T-cell (primary cell): ENCODE results near the gene WDR7. TPM values are rescaled to one million over a fixed set of nuclear protein-coding genes. Genes with fewer than 3 reads are reported as not detected.

Experiments used
- ATAC-seq, 4 experiments: fragments of 200-7000 bp in 3 of 4; fragments of 150-1000 bp in 1 of 4; cut with Tn5 transposase; replicated peaks in 1 of 4; 1 replicate in 3 of 4; 2 replicates in 1 of 4; pipeline ENCODE4 v1.10.0; 2021; ENCODE audit warnings: moderate library complexity in 3 of 4, mild to moderate bottlenecking in 2 of 4, moderate number of reproducible peaks in 1 of 4
- CTCF ChIA-PET, 2 donors: fragments of 300-600 bp; sonication (Branson Sonifier 250); formaldehyde crosslinking; loops; one replicate each; lab custom pipeline; 2022; ENCODE audit warnings: antibody characterized with exemption in 2 of 2; lab: Charles Lee
- POLR2A ChIA-PET, 2 donors: fragments of 300-600 bp; sonication (Branson Sonifier 250); formaldehyde crosslinking; loops; one replicate each; lab custom pipeline; 2022; ENCODE audit warnings: antibody characterized with exemption in 2 of 2; lab: Charles Lee
- DNase-seq, 35 experiments: peaks; one replicate each; pipeline versions ENCODE4 v3.0.0 to v3.0.0-alpha.2; 2013 to 2023
- H3K27ac ChIP-seq: one replicate; pipeline ENCODE4 v1.5.1; 2013; ENCODE audit warnings: low read length
- H3K27me3 ChIP-seq, 2 experiments: replicated peaks in 1 of 2; 1 replicate in 1 of 2; 2 replicates in 1 of 2; pipeline versions ENCODE4 v1.6.1 to v1.7.0; 2013; ENCODE audit warnings: low read length in 1 of 2, mixed read lengths in 1 of 2; ENCODE audit not compliant: control insufficient read depth in 2 of 2, insufficient read depth in 2 of 2; ENCODE audit errors: extremely low read depth in 1 of 2
- H3K36me3 ChIP-seq, 2 donors: 1 replicate in 1 of 2; 2 replicates in 1 of 2; pipeline versions ENCODE4 v1.6.1 to v1.7.0; 2013; ENCODE audit warnings: low read length in 1 of 2; ENCODE audit not compliant: control insufficient read depth in 2 of 2, insufficient read depth in 1 of 2; ENCODE audit errors: extremely low read depth in 1 of 2
- H3K4me1 ChIP-seq, 2 experiments: 1 replicate in 1 of 2; 2 replicates in 1 of 2; pipeline versions ENCODE4 v1.6.1 to v1.7.0; 2013; ENCODE audit warnings: low read length in 2 of 2, mixed read lengths in 1 of 2; ENCODE audit not compliant: insufficient read depth in 2 of 2, control insufficient read depth in 1 of 2; ENCODE audit errors: extremely low read depth in 1 of 2
- H3K4me3 ChIP-seq, 2 donors: 1 replicate in 1 of 2; 2 replicates in 1 of 2; pipeline versions ENCODE4 v1.5.1 to v1.7.0; 2013; ENCODE audit warnings: mild to moderate bottlenecking in 2 of 2, low read length in 1 of 2, moderate library complexity in 1 of 2; ENCODE audit not compliant: control insufficient read depth in 1 of 2; ENCODE audit errors: extremely low read depth in 1 of 2
- H3K9me3 ChIP-seq: 2 replicates; pipeline ENCODE4 v1.7.0; 2013
- H3K27ac Mint-ChIP-seq, 2 donors: one replicate each; pipeline ENCODE4 v1.8.0; 2020 to 2021; ENCODE audit warnings: mild to moderate bottlenecking in 2 of 2, mixed read lengths in 2 of 2
- H3K27me3 Mint-ChIP-seq, 2 donors: one replicate each; pipeline ENCODE4 v1.8.0; 2021 to 2022; ENCODE audit warnings: mixed read lengths in 2 of 2
- H3K36me3 Mint-ChIP-seq: one replicate; pipeline ENCODE4 v1.8.0; 2021; ENCODE audit warnings: mixed read lengths
- H3K4me1 Mint-ChIP-seq, 3 donors: one replicate each; pipeline ENCODE4 v1.8.0; 2020 to 2022; ENCODE audit warnings: mixed read lengths in 3 of 3, mild to moderate bottlenecking in 1 of 3
- H3K4me3 Mint-ChIP-seq, 3 donors: one replicate each; pipeline ENCODE4 v1.8.0; 2020 to 2022; ENCODE audit warnings: mild to moderate bottlenecking in 3 of 3, mixed read lengths in 3 of 3, moderate library complexity in 3 of 3
- H3K9me3 Mint-ChIP-seq, 3 donors: one replicate each; pipeline ENCODE4 v1.8.0; 2020 to 2022; ENCODE audit warnings: mixed read lengths in 3 of 3
- WGBS: methylation state at CpG from one replicate; pipeline ENCODE4 v1.1.5; 2013; ENCODE audit warnings: missing lambda C conversion rate; ENCODE audit not compliant: insufficient coverage; 5-methylcytosine and 5-hydroxymethylcytosine counted together
- total RNA-seq, 35 experiments: library from RNA in 6 of 35; stranded (reverse) in 6 of 35; fragments of 120-200 nt in 1 of 35; gene quantifications; one replicate each; pipeline versions ENCODE4 v1.2.1 to v1.2.4 and lab custom pipeline; 2013 to 2026

Gene WDR7
- total RNA-seq, 5 donors from 2014 or later (not counting 1 experiment from before 2014, with no cell fraction given), result 35.9 to 65.6 (median 41.5) TPM

DNA sequence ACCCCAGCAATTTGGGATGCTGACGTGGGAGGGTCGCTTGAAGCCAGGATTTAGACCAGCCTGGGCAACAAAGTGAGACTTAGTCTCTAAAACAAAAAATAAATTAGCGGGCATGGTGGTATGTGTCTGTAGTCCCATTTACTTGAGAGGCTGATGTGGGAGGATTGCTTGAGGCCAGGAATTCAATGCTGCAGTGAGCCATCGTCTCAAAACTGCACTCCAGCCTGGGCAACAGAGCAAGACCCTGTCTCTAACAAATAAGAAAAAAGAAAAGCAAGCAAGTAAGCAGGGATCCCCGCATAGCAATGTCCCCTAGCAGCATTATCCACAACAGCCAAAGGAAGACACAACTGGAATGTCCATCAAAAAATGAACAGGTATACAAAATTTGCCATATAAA lies 16.2 kb upstream of the WDR7 start:
- H3K36me3 ChIP-seq, result no peaks in the 10 kb centered on the region
- no peaks in the 10 kb centered on the region for H3K9me3 ChIP-seq
- no CpG with 5 or more reads among the region's 5 CpGs for WGBS
- Mint-ChIP-seq H3K27me3 (no peaks in the 10 kb centered on the region), H3K36me3 (peaks cover 31% of the 10 kb centered on the region), H3K4me1 (peaks cover 77 to 91% (median 80%) of the 10 kb centered on the region in 3 donors), H3K4me3 (no peak overlapping the region), H3K9me3 (no peaks in the 10 kb centered on the region), H3K27ac (no peak overlapping the region)
- ChIA-PET CTCF (no interaction called here), POLR2A (no interaction called here)
- H3K4me1 ChIP-seq, result peaks cover 12 to 17% of the 10 kb centered on the region in 2 experiments
- H3K27ac ChIP-seq, result no peak overlapping the region
- H3K27me3 ChIP-seq, result no peaks in the 10 kb centered on the region
- ATAC-seq (no peak), DNase-seq (no peak)
- H3K4me3 ChIP-seq, result no peak overlapping the region

- Histone ChIP-seq H3K9me3 (no peaks in the 10 kb centered on the region), H3K4me1 (peaks cover 12 to 17% of the 10 kb centered on the region in 2 experiments), H3K36me3 (no peaks in the 10 kb centered on the region), H3K4me3 (peak overlapping the region; percentile 93), H3K27ac (no peak overlapping the region), H3K27me3 (no peaks in the 10 kb centered on the region)
- CTCF ChIA-PET, result interaction anchor here (0.9 to 3.0 kb wide), 4 partner anchors 9 to 65 kb away, joined by 3 to 16 read pairs (median 6); partner anchors contain the start of gene WDR7 (in 1 of the 2)
- peaks cover 24% of the 10 kb centered on the region for H3K36me3 Mint-ChIP-seq
- H3K27me3 Mint-ChIP-seq, result no peaks in the 10 kb centered on the region
- POLR2A ChIA-PET, result no interaction called here
- DNase-seq (peak in 1 of 35 experiments; percentile 10), ATAC-seq (no peak)
- peaks cover 56 to 70% (median 62%) of the 10 kb centered on the region in 3 donors for H3K4me1 Mint-ChIP-seq
- H3K4me3 Mint-ChIP-seq, result peak overlapping the region; percentile 97 to 99 (median 98)
- H3K27ac Mint-ChIP-seq, result peak overlapping the region; percentile 91 to 99
- H3K9me3 Mint-ChIP-seq, result no peaks in the 10 kb centered on the region
- WGBS, result 19% methylated on average over 4 of the region's 8 CpGs
Observed at GRCh38 chr18:56637176-56637575, 14.0 kb upstream of the WDR7 start.

DNA sequence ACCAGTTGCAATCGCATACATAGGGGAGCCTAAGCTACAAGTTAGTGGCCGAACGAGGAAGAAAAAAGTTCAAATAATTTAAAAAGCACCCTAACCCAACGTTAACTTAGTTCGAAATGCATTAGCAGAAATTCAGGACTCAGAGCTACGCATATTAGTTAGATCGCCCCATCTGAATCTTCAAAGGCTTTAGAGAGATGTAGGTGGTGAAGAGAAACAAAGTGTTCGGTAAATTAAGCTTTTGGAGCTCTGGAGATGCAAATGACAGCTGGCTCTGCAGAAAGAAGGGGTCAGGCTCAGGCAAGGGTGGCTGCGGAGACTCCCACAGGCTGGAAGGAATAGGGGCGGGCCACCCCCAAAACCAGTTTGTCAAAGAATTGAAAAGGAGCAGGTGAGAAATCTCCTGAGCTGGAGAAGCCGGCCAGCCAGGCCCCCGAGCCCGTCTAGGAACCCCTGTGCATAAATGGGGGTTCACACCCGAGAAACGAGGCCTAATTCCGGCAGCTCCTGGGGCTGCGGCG lies 13.4 kb upstream of the WDR7 start:
- DNase-seq, result peak in 9 of 35 experiments; percentile 1 to 24 (median 9)
- peak overlapping the region; percentile 93 for H3K4me3 ChIP-seq
- POLR2A ChIA-PET, result interaction anchor here (0.6 to 0.8 kb wide), 3 partner anchors 13 to 97 kb away, joined by 3 to 8 read pairs (median 3); no protein-coding TSS in a partner anchor
- no peaks in the 10 kb centered on the region for H3K36me3 ChIP-seq
- H3K27ac Mint-ChIP-seq, result peak overlapping the region; percentile 91 to 99
- H3K36me3 Mint-ChIP-seq, result peaks cover 19% of the 10 kb centered on the region
- peak overlapping the region; percentile 91 for H3K27ac ChIP-seq
- no peaks in the 10 kb centered on the region for H3K27me3 ChIP-seq
- no peaks in the 10 kb centered on the region for H3K27me3 Mint-ChIP-seq
- CTCF ChIA-PET, result interaction anchor here (0.8 to 3.0 kb wide), 6 partner anchors 9 to 72 kb away, joined by 3 to 16 read pairs (median 4); partner anchors contain the start of gene WDR7 (in 1 of the 2)
- peak overlapping the region; percentile 97 to 99 (median 98) for H3K4me3 Mint-ChIP-seq
- H3K9me3 Mint-ChIP-seq, result no peaks in the 10 kb centered on the region
- H3K4me1 ChIP-seq, result peaks cover 12 to 17% of the 10 kb centered on the region in 2 experiments
- H3K4me1 Mint-ChIP-seq, result peaks cover 51 to 64% (median 56%) of the 10 kb centered on the region in 3 donors
- ATAC-seq, result peak in 3 of 4 experiments; percentile 1 to 2 (median 1)
- WGBS, result 1% methylated on average over 12 of the region's 18 CpGs
- no peaks in the 10 kb centered on the region for H3K9me3 ChIP-seq

- peaks cover 20% of the 10 kb centered on the region for H3K36me3 Mint-ChIP-seq
- H3K27me3 Mint-ChIP-seq, result no peaks in the 10 kb centered on the region
- DNase-seq, result peak; percentile 94 to 99 (median 98)
- peaks cover 47 to 61% (median 53%) of the 10 kb centered on the region in 3 donors for H3K4me1 Mint-ChIP-seq
- Histone ChIP-seq H3K36me3 (no peaks in the 10 kb centered on the region), H3K9me3 (no peaks in the 10 kb centered on the region), H3K27me3 (no peaks in the 10 kb centered on the region), H3K4me3 (peak within 1 kb of the TSS; percentile 93), H3K27ac (peak within 1 kb of the TSS; percentile 91), H3K4me1 (peaks cover 12 to 17% of the 10 kb centered on the region in 2 experiments)
- peak; percentile 97 to 99 (median 98) for ATAC-seq
- POLR2A ChIA-PET, result interaction anchor here (0.6 to 1.7 kb wide), 4 partner anchors 12 to 98 kb away, joined by 3 to 8 read pairs (median 4); partner anchors contain the start of gene WDR7 (in 1 of the 2)
- CTCF ChIA-PET, result interaction anchor here (0.8 to 3.0 kb wide), 7 partner anchors 8 to 71 kb away, joined by 3 to 16 read pairs (median 6); partner anchors contain the start of gene WDR7 (in 1 of the 2)
- H3K4me3 Mint-ChIP-seq, result peak within 1 kb of the TSS; percentile 97 to 99 (median 98)
- no peaks in the 10 kb centered on the region for H3K9me3 Mint-ChIP-seq
- under 1% methylated on average over 50 of the region's 64 CpGs for WGBS
- peak within 1 kb of the TSS; percentile 91 to 99 for H3K27ac Mint-ChIP-seq
Observed at GRCh38 chr18:56638232-56639103, 12.7 kb upstream of the WDR7 start, which contains the start of gene TXNL1. Gene TXNL1, minus strand, starts transcription at chr18:56638592. Its CDS starts 152 bp downstream, at chr18:56638440.

- H3K36me3 Mint-ChIP-seq, result peaks cover 17% of the 10 kb centered on the region
- peak overlapping the region; percentile 97 to 99 (median 98) for H3K4me3 Mint-ChIP-seq
- ATAC-seq, result no peak
- peak overlapping the region; percentile 28 to 93 for H3K4me3 ChIP-seq
- no peaks in the 10 kb centered on the region for H3K36me3 ChIP-seq
- 55% methylated on average over 6 of the region's 6 CpGs for WGBS
- ChIA-PET CTCF (interaction anchor here in 1 of 2 donors (1.9 to 3.0 kb wide), 2 partner anchors 8 to 12 kb away, joined by 16 read pairs; partner anchors contain the start of gene WDR7), POLR2A (interaction anchor here (0.7 to 1.7 kb wide), 3 partner anchors 11 to 13 kb away, joined by 3 to 5 read pairs (median 3); partner anchors contain the start of gene WDR7 (in 2 of the 2))
- DNase-seq, result no peak
- peak overlapping the region; percentile 86 for H3K27ac ChIP-seq
- H3K9me3 Mint-ChIP-seq, result no peaks in the 10 kb centered on the region
- H3K27ac Mint-ChIP-seq, result peak overlapping the region; percentile 91 to 99
- no peaks in the 10 kb centered on the region for H3K9me3 ChIP-seq
- H3K27me3 ChIP-seq, result no peaks in the 10 kb centered on the region
- H3K27me3 Mint-ChIP-seq, result no peaks in the 10 kb centered on the region
- peaks cover 44 to 57% (median 51%) of the 10 kb centered on the region in 3 donors for H3K4me1 Mint-ChIP-seq
- peaks cover 12 to 17% of the 10 kb centered on the region in 2 experiments for H3K4me1 ChIP-seq
Observed at GRCh38 chr18:56639104-56639381, 12.1 kb upstream of the WDR7 start.
